Measurements from ENCODE around the gene TBC1D8.

DNA sequence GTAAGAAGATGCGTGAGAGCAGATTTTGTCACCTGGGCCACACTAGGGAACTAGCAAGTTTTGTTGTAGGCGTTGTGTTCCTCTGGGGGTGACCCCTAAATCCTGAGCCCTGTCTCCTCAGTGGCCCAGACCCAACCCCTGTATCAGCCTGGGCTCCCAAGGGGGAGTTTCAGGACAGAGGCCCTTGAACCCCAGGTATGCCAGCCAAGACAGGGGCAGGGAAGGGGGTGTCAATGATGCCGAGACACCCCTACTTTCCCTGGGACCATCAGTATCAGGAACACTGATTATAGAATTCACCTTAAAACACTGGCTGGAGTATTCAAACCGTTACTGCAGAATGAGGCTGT, 188.2 kb downstream of the TBC1D8 start:
- TF ChIP-seq, protein P1, sequence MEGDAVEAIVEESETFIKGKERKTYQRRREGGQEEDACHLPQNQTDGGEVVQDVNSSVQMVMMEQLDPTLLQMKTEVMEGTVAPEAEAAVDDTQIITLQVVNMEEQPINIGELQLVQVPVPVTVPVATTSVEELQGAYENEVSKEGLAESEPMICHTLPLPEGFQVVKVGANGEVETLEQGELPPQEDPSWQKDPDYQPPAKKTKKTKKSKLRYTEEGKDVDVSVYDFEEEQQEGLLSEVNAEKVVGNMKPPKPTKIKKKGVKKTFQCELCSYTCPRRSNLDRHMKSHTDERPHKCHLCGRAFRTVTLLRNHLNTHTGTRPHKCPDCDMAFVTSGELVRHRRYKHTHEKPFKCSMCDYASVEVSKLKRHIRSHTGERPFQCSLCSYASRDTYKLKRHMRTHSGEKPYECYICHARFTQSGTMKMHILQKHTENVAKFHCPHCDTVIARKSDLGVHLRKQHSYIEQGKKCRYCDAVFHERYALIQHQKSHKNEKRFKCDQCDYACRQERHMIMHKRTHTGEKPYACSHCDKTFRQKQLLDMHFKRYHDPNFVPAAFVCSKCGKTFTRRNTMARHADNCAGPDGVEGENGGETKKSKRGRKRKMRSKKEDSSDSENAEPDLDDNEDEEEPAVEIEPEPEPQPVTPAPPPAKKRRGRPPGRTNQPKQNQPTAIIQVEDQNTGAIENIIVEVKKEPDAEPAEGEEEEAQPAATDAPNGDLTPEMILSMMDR (IDR thresholded peaks at IDR 0.05): no peak
- no peak for TF ChIP-seq POLR2A (IDR thresholded peaks at IDR 0.05)

Data from prostate gland (tissue), 2 donors.